HG02678 (cell line): Measurements from ENCODE around the gene IFNL2.
"Not testable (repeated sequence)": the region's sequence is repeated elsewhere in the genome, so short reads cannot be mapped to it uniquely, and the experiment has no call there.

ENCODE experiments used
- ATAC-seq: cut with Tn5 transposase; IDR thresholded peaks from one replicate; pipeline ENCODE4 v1.9.1; 2021; ENCODE audit warnings: mild to moderate bottlenecking, moderate library complexity; ENCODE audit not compliant: unreplicated experiment

The IFNL2 gene

GRCh38 chr19:39268085-39268484, at the start of gene IFNL2:
Gene IFNL2, plus strand, starts transcription at chr19:39268396. Its CDS starts 173 bp downstream, at chr19:39268569.
- ATAC-seq = not testable (repeated sequence)

- not testable (repeated sequence) for ATAC-seq
Observed at GRCh38 chr19:39219108-39219507, 49.1 kb upstream of the IFNL2 start.

DNA sequence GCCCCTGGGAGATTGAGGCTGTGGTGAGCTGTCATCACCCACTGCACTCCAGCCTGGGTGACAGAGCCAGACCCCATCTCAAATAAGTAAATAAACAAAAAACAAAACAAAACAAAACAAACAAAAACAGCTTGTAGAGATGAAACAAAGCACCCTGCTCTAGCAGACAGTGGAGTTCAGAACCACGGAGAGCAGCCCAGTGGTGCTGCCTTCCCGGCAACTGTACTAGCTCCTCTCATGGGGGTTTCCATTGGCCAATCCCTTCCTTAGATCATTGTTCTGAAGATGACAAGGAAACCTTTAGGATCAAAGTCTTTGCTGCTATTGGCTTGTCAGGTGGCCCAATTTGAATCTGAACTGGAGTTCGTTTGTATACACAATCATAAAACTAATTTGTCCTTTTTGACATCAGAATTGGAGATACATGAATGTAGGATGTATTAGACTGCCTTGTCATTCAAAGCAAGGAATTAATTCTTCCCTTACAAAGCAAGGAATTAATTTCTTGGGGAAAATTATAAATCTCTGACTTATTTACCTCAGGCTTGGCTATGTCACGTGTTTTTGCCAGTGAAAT, 44.4 kb upstream of the IFNL2 start:
- ATAC-seq = no peak

DNA sequence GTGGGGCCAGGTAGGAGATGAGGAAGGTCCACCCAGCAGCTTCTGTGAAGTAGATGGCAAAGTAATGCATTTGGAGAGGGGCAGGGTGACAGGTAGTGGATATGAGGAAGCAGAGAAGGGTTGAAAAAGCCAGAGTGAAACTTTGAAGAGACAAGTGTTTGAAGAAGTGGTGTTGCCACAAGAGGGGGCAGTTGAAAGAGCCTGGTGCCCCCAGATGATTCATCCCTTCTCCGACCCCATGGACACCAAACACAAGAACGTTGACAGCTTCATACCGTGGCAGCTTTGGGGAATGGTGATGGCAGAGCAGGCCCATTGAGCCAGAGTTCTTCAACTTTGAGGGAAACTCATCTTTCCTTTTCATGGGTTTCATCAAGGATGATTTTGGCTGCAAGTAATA, 43.3 kb upstream of the IFNL2 start:
- no peak for ATAC-seq

GRCh38 chr19:39230096-39230764, 38.0 kb upstream of the IFNL2 start:
- no peak for ATAC-seq

DNA sequence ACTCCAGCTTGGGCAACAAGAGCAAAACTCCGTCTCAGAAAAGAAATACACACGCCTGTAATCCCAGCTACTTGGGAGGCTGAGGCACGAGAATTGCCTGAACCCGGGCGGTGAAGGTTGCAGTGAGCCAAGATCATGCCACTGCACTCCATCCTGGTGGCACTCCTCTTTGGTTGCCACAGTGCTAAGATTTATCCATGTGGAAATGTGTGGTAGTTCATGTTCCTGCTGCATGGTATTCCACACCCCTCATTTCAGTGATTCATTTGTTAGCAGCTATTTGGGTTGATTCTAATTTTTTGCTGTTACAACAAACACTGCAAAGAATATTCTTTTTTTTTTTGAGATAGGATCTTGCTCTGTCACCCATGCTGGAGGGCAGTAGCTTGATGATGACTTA, 35.5 kb upstream of the IFNL2 start:
- no peak for ATAC-seq

- ATAC-seq = no peak
Observed at GRCh38 chr19:39236527-39236926, 31.7 kb upstream of the IFNL2 start.

GRCh38 chr19:39237200-39238184, 30.7 kb upstream of the IFNL2 start:
- no peak for ATAC-seq

DNA sequence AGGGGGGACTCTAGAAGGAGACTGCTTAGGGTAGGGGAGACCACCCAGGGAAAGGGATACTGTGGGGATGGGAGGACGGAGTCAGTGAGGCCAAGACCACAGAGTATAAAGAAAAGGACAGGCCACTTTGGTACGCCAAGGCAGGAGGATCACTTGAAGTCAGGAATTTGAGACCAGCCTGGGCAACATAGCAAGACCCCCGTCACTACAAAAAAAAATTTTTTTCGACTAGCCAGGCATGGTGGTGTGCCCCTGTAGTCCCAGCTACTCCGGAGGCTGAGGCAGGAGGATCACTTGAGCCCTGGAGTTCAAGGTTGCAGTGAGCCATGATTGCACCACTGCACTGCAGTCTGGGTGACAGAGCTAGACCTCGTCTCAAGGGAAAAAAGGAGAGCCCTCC, 30.0 kb upstream of the IFNL2 start:
- no peak for ATAC-seq

GRCh38 chr19:39238944-39239343, 29.3 kb upstream of the IFNL2 start:
- no peak for ATAC-seq

GRCh38 chr19:39240421-39240820, 27.8 kb upstream of the IFNL2 start:
- ATAC-seq = no peak

GRCh38 chr19:39243741-39244140, 24.5 kb upstream of the IFNL2 start:
- not testable (repeated sequence) for ATAC-seq

GRCh38 chr19:39244410-39245100, 23.6 kb upstream of the IFNL2 start, which contains the start of gene IFNL3:
Gene IFNL3, minus strand, starts transcription at chr19:39245006. Its CDS starts 39 bp downstream, at chr19:39244967.
- not testable (repeated sequence) for ATAC-seq

DNA sequence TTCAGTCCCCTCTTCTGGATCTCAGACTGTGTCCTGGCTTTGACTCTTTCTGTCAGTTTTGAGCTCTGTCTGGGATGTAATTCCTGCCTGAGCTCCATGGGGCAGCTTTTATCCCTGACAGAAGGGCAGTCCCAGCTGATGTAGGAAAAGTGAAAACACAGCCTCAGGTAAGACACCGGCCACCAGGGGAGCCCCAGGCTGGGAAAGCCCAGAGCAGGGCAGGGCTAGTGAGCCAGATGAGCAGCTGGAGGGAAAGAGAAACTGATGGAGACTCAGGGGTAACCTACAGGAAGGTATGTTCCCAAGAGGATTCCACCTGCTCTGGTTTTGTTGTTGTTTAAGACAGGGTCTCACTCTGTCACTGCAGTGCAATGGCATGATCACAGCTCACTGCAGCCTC, 23.0 kb upstream of the IFNL2 start:
- ATAC-seq = not testable (repeated sequence)

DNA sequence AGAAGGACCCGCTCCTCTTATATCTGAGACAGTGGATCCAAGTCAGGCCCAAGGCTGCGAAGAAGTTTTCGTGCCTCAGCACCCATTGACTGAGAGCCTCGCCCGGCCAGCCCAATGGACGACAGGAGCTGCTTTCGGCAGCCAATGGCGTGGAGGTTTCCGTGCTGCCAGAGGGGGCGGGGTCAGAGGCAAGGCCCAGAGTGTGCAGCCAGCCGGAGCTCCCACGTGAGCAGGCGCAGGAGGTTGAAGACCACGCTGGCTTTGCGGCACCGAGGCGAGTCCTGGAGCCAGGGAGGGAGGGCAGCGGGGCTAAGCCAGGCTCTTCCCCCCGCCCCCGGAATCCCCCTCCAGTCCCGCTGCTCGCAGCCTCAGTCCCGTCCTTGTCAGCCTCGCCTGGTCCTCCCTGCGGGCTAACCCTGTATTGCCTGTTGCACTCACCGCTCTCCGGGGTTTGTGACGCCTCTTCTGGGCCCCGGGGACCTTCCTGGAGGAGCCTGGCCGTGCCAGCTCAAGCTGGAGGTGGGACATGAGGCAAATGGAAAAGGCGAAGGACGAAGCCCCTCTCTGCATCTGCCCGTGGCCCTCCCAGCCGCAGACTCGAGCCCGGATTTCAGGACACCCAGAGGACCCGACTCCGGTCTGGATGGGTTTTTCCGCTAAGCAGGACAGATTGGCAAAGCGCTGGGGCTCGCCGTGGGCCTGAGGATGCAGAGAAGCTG, 21.1 kb upstream of the IFNL2 start:
- no peak for ATAC-seq

DNA sequence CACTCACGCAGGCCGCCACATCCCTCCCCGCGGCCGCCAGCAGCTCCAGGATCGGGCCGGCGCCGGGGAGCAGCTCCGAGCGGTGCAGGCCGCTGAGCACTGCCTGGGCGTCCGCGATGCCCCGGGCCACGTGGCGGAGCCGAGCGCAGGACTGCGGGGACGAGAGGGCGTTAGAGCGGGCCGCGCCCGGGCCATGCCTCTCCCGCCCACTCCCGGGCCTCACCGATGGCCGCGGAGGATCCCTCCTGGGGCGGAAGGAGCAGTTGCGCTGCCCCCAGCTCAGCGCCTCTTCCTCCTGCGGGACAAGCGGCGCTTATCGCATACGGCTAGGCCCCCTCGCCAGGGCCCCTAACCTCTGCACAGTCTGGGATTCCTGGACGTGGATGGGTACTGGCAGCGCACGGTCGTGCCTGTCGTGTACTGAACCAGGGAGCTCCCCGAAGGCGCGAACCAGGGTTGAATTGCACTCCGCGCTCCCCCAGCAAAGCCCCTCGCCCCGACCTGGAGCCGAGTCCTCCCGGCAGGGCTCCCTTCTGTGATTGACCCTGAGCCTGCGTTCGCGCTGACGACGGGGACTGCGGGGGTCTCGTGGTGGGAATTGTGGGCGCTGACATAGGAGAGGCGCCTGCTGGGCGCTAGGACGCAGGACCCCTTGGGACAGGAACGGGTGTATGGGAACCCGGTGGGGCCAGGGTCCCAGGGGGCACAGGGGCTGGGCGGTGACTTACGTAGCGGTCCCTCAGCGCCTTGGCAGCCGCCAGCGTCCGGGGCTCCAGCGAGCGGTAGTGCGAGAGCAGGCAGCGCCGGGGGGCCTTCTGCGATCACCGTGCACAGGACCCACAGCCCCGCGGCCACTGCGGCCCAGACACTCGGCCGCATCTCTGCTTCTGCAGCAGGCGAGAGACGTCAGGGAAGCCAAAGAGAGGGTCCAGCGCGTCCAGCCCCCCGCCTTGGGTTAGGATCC, 20.2 kb upstream of the IFNL2 start:
- ATAC-seq = no peak

- ATAC-seq = no peak
Observed at GRCh38 chr19:39248806-39249205, 19.4 kb upstream of the IFNL2 start, which contains the start of gene IFNL4. Gene IFNL4, minus strand, starts transcription at chr19:39248856.

DNA sequence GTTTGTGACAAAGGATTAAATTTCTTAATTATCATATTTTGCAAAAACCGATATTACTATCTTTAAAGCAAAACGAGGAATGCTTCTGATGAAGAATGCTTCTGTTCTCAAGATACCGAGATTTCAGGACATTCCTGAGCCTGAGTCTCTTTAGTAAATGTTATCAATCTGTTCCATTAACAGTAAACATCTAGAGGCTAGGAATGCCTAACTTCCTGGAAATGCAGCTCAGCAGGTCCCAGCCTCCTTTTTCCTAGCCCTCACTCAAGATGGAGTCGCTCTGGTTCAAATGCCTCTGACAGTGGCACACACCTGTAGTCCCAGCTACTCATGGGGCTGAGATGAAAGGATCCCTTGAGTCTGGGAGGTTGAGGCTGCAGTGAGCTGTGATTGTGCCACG, 17.1 kb upstream of the IFNL2 start:
- no peak for ATAC-seq

DNA sequence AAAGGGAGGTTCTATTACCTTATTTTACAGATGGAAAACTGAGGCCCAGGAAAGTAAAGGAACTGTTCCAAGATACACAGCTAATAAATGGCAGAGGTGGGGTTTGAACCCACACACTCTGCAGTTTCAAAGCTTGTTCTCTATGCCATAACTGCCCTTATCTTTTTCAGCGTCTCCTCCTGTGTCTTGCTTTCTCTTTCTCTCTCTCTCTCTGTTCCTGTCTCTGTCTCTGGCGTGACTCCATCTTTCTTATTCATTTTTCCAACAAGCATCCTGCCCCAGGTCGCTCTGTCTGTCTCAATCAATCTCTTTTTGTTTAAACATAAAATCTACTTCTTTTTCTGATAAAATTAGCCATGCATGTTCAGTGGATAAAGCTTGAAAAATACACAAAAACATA, 16.4 kb upstream of the IFNL2 start:
- ATAC-seq = no peak
